ENCODE results near the gene SLC28A2.
"Not testable (repeated sequence)": the region's sequence is repeated elsewhere in the genome, so short reads cannot be mapped to it uniquely, and the experiment has no call there.

Gene SLC28A2

GRCh38 chr15:45259796-45260195, 7.8 kb downstream of the SLC28A2 start:
- no peak for DNase-seq (ENCODE audit: low read depth in 3 of 3, low spot score in 1 of 3)

GRCh38 chr15:45262906-45263461, 10.9 kb downstream of the SLC28A2 start:
- no peak for DNase-seq (ENCODE audit: low read depth in 3 of 3, low spot score in 1 of 3)

- DNase-seq (ENCODE audit: low read depth in 3 of 3, low spot score in 1 of 3), result no peak
Observed at GRCh38 chr15:45263854-45264253, 11.8 kb downstream of the SLC28A2 start.

DNA sequence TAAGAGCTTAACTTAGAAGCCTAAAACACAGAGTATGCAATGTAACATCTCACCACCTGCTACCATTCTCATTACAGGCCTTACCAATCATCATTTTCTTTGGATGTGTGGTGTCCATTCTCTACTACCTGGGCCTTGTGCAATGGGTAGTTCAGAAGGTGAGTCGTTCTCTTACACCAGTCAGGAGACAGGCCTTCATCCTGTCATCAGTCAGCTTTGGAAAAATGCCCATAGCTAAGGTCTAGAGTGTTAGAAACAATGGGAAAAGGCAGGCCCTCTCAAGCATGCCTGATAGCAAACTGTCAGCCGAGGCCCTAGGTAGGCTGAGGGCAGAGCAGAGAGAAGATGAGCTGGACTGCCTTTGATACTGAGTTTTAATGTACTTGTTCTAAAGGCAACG, 13.5 kb downstream of the SLC28A2 start:
- DNase-seq (ENCODE audit: low read depth in 3 of 3, low spot score in 1 of 3), result no peak

DNA sequence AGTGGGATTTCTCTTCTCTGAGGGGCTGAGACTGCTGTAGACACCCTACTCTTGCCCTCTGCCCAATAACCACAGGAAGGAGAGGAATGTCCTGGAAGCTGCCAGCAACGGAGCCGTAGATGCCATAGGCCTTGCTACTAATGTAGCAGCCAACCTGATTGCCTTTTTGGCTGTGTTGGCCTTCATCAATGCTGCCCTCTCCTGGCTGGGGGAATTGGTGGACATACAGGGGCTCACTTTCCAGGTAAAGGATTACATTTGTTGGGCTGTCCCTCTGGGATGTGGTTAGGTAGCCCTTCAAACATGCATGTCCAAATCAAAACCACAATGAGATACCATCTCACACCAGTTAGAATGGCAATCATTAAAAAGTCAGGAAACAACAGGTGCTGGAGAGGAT, 16.1 kb downstream of the SLC28A2 start:
- DNase-seq (ENCODE audit: low read depth in 3 of 3, low spot score in 1 of 3), result no peak

DNA sequence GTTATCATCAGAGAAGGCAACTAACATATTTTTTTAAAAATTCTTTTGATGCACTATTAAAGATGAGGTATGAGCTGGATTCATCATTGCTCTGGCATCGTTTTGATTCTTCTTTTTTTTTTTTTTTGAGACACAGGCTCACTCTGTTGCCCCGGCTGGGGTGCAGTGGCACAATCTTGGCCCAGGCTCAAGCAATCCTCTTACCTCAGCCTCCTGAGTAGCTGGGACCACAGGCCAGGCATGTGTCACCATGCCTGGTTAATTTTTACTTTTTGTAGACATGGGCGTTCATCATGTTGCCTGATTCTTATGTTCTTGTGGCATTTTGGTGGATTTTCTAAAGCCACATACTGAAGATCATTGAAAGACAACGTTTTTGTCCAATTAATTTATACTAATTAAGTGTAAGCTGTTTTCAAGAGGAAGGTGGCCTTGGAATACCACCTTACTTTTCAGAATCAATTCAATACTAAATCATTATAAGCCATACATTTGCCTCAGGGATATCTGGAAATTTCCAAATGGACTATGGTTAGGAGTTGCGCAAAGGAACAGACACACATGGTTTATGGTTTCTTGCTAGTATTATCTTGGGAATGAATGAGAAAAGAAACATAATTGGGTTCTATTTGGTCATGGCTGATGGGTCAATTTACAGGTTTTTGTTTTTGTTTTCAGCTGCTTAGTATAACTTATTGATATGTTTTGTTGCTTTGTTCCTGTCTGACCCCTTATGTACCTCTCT, 22.8 kb downstream of the SLC28A2 start:
- DNase-seq (ENCODE audit: low read depth in 3 of 3, low spot score in 1 of 3), result no peak

DNA sequence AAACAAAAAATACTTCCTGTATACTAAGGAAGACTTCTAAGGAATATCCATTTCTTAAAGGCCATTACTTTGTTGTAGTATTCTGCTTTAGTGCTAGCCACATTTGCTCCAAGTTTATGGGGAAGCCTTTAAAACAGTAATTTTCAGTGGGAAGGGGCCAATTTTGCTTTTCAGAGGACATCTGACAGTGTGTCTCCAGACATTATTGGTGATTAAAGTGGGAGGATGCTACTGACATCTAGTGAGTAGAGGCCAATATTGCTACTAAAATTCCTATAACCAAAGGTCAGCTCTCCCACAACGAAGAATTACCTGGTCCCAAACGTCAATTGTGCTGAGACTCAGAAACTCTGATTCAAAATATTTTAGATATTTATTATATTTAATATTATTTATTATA, 24.8 kb downstream of the SLC28A2 start:
- no peak for DNase-seq (ENCODE audit: low read depth in 3 of 3, low spot score in 1 of 3)

GRCh38 chr15:45279024-45279698, 27.1 kb downstream of the SLC28A2 start:
- peak; percentile 92 to 98 (median 97) for DNase-seq (ENCODE audit: low read depth in 3 of 3, low spot score in 1 of 3)

DNA sequence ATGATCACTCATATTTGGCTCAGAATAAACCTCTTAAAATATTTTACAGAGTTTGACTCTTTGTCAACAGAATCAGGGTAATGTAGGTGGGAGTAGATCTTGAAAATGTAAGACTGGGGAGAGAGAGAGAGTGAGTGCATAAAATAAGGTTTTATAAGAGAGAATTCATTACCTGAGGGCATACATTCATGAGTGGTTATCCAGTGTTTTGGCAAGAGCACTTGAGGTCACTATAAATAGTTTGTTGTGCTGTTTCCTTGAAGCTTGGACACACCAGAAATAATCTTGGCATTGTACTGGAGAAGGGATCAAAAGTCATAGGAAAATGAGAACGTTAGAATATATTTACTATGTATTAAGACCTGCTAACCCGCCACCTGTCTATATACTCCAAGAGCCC, 33.4 kb downstream of the SLC28A2 start:
- DNase-seq (ENCODE audit: low read depth in 3 of 3, low spot score in 1 of 3), result no peak

- no peak for DNase-seq (ENCODE audit: low read depth in 3 of 3, low spot score in 1 of 3)
Observed at GRCh38 chr15:45287390-45287956, 35.4 kb downstream of the SLC28A2 start.

DNA sequence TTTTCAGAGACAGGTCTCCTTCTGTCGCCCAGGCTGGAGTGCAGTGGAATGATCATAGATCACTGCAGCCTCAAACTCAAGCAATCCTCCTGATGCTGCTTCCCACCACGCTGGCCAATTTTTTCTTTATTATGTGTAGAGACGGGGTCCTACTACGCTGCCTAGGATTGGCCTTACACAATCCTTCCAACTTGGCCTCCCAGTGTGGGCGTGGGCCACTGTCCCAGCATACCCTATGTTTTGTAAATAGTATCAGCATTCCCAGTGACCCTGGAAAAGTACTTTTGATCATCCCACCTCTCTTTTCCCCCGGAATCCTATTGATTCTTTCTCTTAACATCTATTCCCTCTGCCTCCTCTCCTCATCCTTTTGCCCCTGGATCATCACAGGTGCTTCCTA, 36.9 kb downstream of the SLC28A2 start:
- DNase-seq (ENCODE audit: low read depth in 3 of 3, low spot score in 1 of 3), result no peak

DNA sequence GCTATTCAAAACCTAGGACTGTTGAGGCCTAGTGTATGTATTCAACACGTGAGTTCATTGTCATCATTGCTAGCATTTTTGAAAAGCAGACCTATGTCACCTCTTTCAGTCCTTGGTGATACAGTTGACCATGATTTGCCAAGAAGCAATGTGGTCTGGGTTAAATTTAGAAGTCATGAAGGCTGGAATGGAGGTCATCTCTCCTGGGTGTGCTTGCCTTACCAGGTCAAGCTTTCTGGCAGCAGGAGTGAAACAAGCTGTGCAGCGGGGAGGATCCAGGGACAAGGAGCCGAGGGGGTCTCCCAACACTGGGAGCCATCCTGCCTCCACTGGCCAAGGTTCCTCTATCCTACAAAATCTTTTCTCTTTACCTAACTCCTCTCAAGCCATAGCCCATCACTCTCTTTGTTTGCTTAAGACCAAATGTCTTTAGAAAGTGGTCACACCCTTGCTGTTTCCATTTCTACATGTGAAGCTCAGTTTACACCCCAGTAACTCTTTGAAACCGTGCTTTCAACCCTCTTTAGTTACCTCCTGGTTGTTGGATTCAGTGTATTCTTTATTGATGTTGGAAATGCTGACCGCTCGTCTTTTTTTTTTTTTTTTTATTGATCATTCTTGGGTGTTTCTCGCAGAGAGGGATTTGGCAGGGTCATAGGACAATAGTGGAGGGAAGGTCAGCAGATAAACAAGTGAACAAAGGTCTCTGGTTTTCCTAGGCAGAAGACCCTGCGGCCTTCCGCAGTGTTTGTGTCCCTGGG, 40.0 kb downstream of the SLC28A2 start:
- DNase-seq (ENCODE audit: low read depth in 3 of 3, low spot score in 1 of 3), result no peak

GRCh38 chr15:45293326-45293725, 41.3 kb downstream of the SLC28A2 start:
- DNase-seq (ENCODE audit: low read depth in 3 of 3, low spot score in 1 of 3), result not testable (repeated sequence)

GRCh38 chr15:45298964-45299378, 46.9 kb downstream of the SLC28A2 start:
- not testable (repeated sequence) for DNase-seq (ENCODE audit: low read depth in 3 of 3, low spot score in 1 of 3)

- no peak for DNase-seq (ENCODE audit: low read depth in 3 of 3, low spot score in 1 of 3)
Observed at GRCh38 chr15:45304711-45305110, 52.7 kb downstream of the SLC28A2 start.

DNA sequence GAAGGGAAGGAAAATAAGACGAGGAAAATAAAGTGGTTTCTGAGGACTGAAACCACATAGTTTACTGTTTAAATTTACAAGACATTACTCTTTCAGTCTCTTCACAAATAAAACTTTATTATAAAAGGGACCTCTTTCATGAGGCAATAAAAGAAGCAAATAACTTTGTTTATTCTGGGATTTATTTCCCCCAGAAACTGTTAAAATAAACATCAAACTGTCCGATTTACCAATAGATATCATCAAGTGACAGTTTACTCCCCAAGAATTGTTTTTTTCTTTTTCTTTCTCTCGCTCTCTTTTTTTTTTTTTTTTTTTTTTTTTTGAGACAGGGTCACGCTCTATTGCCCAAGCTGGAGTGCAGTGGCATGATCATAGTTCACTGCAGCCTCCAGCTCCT, 54.1 kb downstream of the SLC28A2 start:
- no peak for DNase-seq (ENCODE audit: low read depth in 3 of 3, low spot score in 1 of 3)

- DNase-seq (ENCODE audit: low read depth in 3 of 3, low spot score in 1 of 3), result no peak
Observed at GRCh38 chr15:45307230-45307924, 55.3 kb downstream of the SLC28A2 start.

GRCh38 chr15:45314117-45314516, 62.1 kb downstream of the SLC28A2 start:
- DNase-seq (ENCODE audit: low read depth in 3 of 3, low spot score in 1 of 3), result not testable (repeated sequence)

GRCh38 chr15:45314960-45315359, 62.9 kb downstream of the SLC28A2 start:
- no peak for DNase-seq (ENCODE audit: low read depth in 3 of 3, low spot score in 1 of 3)

DNA sequence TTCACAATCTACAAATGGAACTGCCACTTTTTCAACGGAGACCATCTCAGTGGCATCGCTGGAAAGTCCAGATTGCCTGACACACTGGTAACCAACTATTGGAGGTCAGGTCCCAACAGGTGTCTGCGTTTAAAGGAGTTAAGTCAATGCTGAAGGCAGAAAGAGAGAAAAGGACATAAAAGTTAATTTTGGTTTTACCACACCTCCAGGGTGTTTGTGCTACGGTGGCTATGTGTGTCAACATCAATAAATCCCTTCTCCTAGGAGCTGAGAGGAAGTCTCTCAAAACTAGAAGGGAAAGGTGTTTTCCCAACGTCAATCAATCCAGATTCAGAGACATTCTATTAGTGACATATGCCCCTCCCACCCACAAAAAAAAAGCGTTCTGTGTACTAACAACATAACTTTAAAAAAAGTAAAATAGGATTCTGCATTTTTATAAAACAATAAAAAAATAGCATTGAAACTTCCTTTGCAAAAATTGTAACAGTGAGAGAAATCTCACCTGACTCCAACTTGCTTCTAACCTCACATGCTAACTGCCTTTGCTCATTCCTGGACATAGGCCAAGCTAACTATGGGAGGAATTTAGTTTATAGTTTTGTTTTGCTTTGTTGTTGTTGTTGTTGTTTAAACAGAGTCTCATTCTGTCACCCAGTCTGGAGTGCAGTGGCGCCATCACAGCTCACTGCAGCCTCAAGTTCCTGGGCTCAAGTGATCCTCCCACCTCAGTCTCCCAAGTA, 67.6 kb downstream of the SLC28A2 start:
- no peak for DNase-seq (ENCODE audit: low read depth in 3 of 3, low spot score in 1 of 3)
